HepG2 (cell line): ENCODE measurements around the gene TOPORS. TPM values are rescaled to one million over a fixed set of nuclear protein-coding genes. Genes with fewer than 3 reads are reported as not detected.

ENCODE experiments used
- ATAC-seq: fragments of 200-7000 bp; cut with Tn5 transposase; 3 replicates; pipeline ENCODE4 v1.9.1; 2020; ENCODE audit warnings: mild to moderate bottlenecking, moderate library complexity
- BruUV-seq: library from RNA; stranded (reverse); fragments of 400-500 nt; replicated peaks from 2 replicates; lab custom pipeline; 2021; lab: Mats Ljungman, UMichigan
- CTCF ChIA-PET: fragments of 300-600 bp; formaldehyde crosslinking; extraction: SDS; loops from one replicate; lab custom pipeline; 2021; ENCODE audit warnings: low total read pairs, inconsistent platforms, low intra/inter-chr PET ratio; lab: Yijun Ruan, JAX
- POLR2A ChIA-PET: fragments of 350-600 bp; sonication (Branson Sonifier 250); formaldehyde crosslinking; loops from one replicate; lab custom pipeline; 2020; ENCODE audit warnings: antibody characterized with exemption, inconsistent platforms; lab: Yijun Ruan, JAX
- DNase-seq: peaks from one replicate; pipeline ENCODE4 v3.0.0-alpha.2; 2015; ENCODE audit warnings: low spot score
- FAIRE-seq: peaks from 3 replicates; lab custom pipeline; 2011; peaks lifted over from hg19 to GRCh38; lab: Jason Lieb, UNC
- H2AFZ ChIP-seq: one replicate; pipeline ENCODE4 v1.6.1; 2011; ENCODE audit warnings: low read length, inconsistent platforms
- H3K27ac ChIP-seq: fragments of 300-600 bp; 3 replicates; pipeline ENCODE4 v1.8.0; 2011; ENCODE audit warnings: mixed run types, mild to moderate bottlenecking, mixed read lengths, low read length, inconsistent platforms; ENCODE audit not compliant: insufficient read depth; ENCODE audit errors: extremely low read length
- H3K27me3 ChIP-seq, 2 experiments: fragments of 200-600 bp in 1 of 2; 2 replicates in 1 of 2; 3 replicates in 1 of 2; pipeline versions ENCODE4 v1.6.0 to v1.8.0; 2011; ENCODE audit warnings: low read length in 2 of 2, mild to moderate bottlenecking in 2 of 2, moderate library complexity in 2 of 2, inconsistent platforms in 1 of 2; ENCODE audit not compliant: insufficient read depth in 2 of 2, control insufficient read depth in 1 of 2
- H3K36me3 ChIP-seq, 2 experiments: fragments of 200-600 bp in 1 of 2; replicated peaks in 1 of 2; 2 replicates in 1 of 2; 3 replicates in 1 of 2; pipeline versions ENCODE4 v1.5.1 to v1.8.0; 2011; ENCODE audit warnings: low read length in 2 of 2, inconsistent platforms in 1 of 2; ENCODE audit not compliant: insufficient read depth in 2 of 2, control insufficient read depth in 1 of 2
- H3K4me1 ChIP-seq: 2 replicates; pipeline ENCODE4 v1.5.1; 2012; ENCODE audit warnings: low read length, inconsistent platforms; ENCODE audit not compliant: insufficient read depth
- H3K4me2 ChIP-seq: 2 replicates; pipeline ENCODE4 v1.6.0; 2011; ENCODE audit warnings: low read depth, low read length, inconsistent platforms
- H3K4me3 ChIP-seq, 3 experiments: fragments of 200-600 bp in 1 of 3; sonication (generic), shearing (Covaris generic) in 1 of 3; replicated peaks in 1 of 3; 2 replicates each; pipeline ENCODE4 v1.5.1; 2011 to 2016; ENCODE audit warnings: low read length in 3 of 3, inconsistent platforms in 2 of 3, low read depth in 2 of 3, mild to moderate bottlenecking in 2 of 3, control low read depth in 1 of 3, mixed read lengths in 1 of 3; ENCODE audit not compliant: insufficient read depth in 1 of 3
- H3K79me2 ChIP-seq: one replicate; pipeline ENCODE4 v1.6.1; 2011; ENCODE audit warnings: low read length, inconsistent platforms; ENCODE audit not compliant: insufficient read depth
- H3K9ac ChIP-seq: 2 replicates; pipeline ENCODE4 v1.6.0; 2011; ENCODE audit warnings: mild to moderate bottlenecking, low read depth, low read length, inconsistent platforms; ENCODE audit not compliant: insufficient read depth
- H3K9me3 ChIP-seq: 2 replicates; pipeline ENCODE4 v1.5.1; 2012; ENCODE audit warnings: mild to moderate bottlenecking, low read length
- H4K20me1 ChIP-seq: 2 replicates; pipeline ENCODE4 v1.6.0; 2011; ENCODE audit warnings: inconsistent platforms, mild to moderate bottlenecking, low read length, moderate library complexity; ENCODE audit not compliant: insufficient read depth
- CCAR2 ChIP-seq: fragments of 200-400 bp; formaldehyde crosslinking; optimal IDR thresholded peaks from 2 replicates; pipeline ENCODE3; 2018; ENCODE audit warnings: low read depth, mild to moderate bottlenecking, low read length, moderate library complexity
- FOXM1 ChIP-seq: sonication (generic); formaldehyde crosslinking; IDR thresholded peaks from 2 replicates; pipeline ENCODE4 v1.5.0; 2020; ENCODE audit warnings: missing genetic modification reagents
- MTA3 ChIP-seq: sonication (generic); formaldehyde crosslinking; IDR thresholded peaks from 2 replicates; pipeline ENCODE4 v1.4.0; 2020; ENCODE audit warnings: missing genetic modification reagents
- NBN ChIP-seq: fragments of 450-650 bp; conservative IDR thresholded peaks from 2 replicates; pipeline ENCODE4 v1.6.1; 2017
- PHF21A ChIP-seq: sonication (generic); formaldehyde crosslinking; IDR thresholded peaks from 2 replicates; pipeline ENCODE4 v1.5.0; 2020; ENCODE audit warnings: mild to moderate bottlenecking, missing genetic modification reagents
- SMC3 ChIP-seq: IDR thresholded peaks from 2 replicates; pipeline ENCODE4 v1.6.1; 2011; ENCODE audit warnings: low read length, improper control_type of control experiment
- STAG1 ChIP-seq: sonication (generic); formaldehyde crosslinking; IDR thresholded peaks from 2 replicates; pipeline ENCODE4 v1.4.0; 2020; ENCODE audit warnings: missing genetic modification reagents
- WGBS: methylation state at CpG from one replicate; pipeline ENCODE4 v1.1.6; 2017; ENCODE audit warnings: low lambda C conversion rate; 5-methylcytosine and 5-hydroxymethylcytosine counted together
- in situ Hi-C: cut with HindIII; loops from 2 replicates; pipeline ENCODE4 v1.10.0; 2017; ENCODE audit warnings: low pct_unique_long_range_greater_than_20kb; ENCODE audit not compliant: extremely low pct_ligation_motif_present
- intact Hi-C: fragments of 100-400 bp; cut with micrococcal nuclease; formaldehyde crosslinking; loops from one replicate; pipeline ENCODE4 v1.10.0; 2022; ENCODE audit not compliant: unreplicated experiment
- polyA plus RNA-seq, 8 experiments: library from polyadenylated mRNA; depleted of rRNA in 3 of 8; stranded (reverse) in 7 of 8; unstranded in 1 of 8; fragments of >200 nt; fragmentation: Illumina TruSeq in 4 of 8; extraction: Trizol in 4 of 8; gene quantifications; 2 replicates each; pipeline versions ENCODE4 v1.2.1 to v1.2.3, GENCODE V29; 2011 to 2016; ENCODE audit warnings: low read depth in 4 of 8, missing spikeins in 1 of 8, mixed read lengths in 1 of 8; ENCODE audit not compliant: insufficient read depth in 1 of 8
- total RNA-seq, 5 experiments: library from RNA; depleted of rRNA; stranded (reverse); fragments of >200 nt; fragmentation: Illumina TruSeq; extraction: Trizol; gene quantifications; 2 replicates each; pipeline ENCODE4 v1.2.3, GENCODE V29; 2016; ENCODE audit warnings: low read depth in 1 of 5
- TF ChIP-seq, protein P1 (sequence below): sonication (generic); formaldehyde crosslinking; IDR thresholded peaks from 2 replicates; pipeline ENCODE4 v1.5.0; 2020; ENCODE audit warnings: missing genetic modification reagents, mild to moderate bottlenecking, borderline replicate concordance
- TF ChIP-seq, protein P2 (sequence below): sonication (generic); formaldehyde crosslinking; IDR thresholded peaks from 2 replicates; pipeline ENCODE4 v1.5.0; 2020; ENCODE audit warnings: mild to moderate bottlenecking, missing genetic modification reagents, moderate library complexity

The TOPORS gene
- total and polyA plus RNA-seq, 2 of the 13 experiments (the other 11 are each of a cell fraction or from before 2014, with no cell fraction given), result 6.8 to 19.6 TPM

DNA sequence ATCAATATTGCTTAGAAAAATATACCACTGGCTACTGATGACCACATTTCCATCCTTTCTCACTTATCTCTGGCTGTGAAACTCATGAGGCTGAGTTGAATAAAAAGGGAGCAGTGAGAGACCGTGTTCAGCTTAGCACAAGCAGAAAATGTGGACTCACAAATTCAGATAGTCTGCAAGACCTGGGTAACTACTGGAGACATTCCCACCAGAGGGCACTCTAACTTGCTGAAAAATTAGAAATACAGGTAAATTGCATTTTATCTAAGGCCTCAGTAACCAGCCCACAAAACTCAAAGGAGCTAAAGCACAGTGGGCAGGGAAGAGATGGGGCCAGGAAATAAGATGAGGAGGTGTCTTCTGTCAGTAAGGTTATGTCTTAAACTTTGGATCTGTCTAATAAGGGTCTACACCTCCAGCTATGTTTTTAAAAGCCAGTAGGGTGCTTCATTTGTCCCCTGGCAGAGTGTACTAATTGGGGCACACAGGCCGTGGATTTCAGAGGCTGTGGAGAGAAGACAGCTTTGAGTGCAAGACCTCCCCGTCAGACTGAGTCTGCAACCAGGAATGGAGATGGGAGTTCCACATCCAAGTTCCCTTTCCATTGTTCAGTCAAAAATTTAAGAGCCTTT, 29.2 kb upstream of the TOPORS start:
- Histone ChIP-seq H3K9ac (no peak overlapping the region), H4K20me1 (no peaks in the 10 kb centered on the region), H3K36me3 (no peaks in the 10 kb centered on the region), H3K4me1 (peaks cover 18% of the 10 kb centered on the region), H3K4me3 (no peak overlapping the region), H3K27me3 (no peaks in the 10 kb centered on the region), H3K27ac (no peak overlapping the region), H3K4me2 (no peak overlapping the region), H3K9me3 (no peaks in the 10 kb centered on the region), H2AFZ (no peak overlapping the region), H3K79me2 (no peaks in the 10 kb centered on the region)
- intact Hi-C loops (loop anchor here (1.0 kb wide), 1 partner anchor 387 kb away; no protein-coding TSS in a partner anchor), in situ Hi-C loops (loop anchor here (5.0 kb wide), 1 partner anchor 386 kb away; no protein-coding TSS in a partner anchor)
- DNase-seq (peak; percentile 61), FAIRE-seq (peak; percentile 55), ATAC-seq (peak; percentile 90)
- TF ChIP-seq PHF21A (no peak), MTA3 (CRISPR knock-in tag) (no peak), CCAR2 (no peak), STAG1 (CRISPR knock-in tag) (peak; percentile 56), NBN (no peak), FOXM1 (CRISPR knock-in tag) (no peak), SMC3 (peak; percentile 71)
- TF ChIP-seq, protein P1, sequence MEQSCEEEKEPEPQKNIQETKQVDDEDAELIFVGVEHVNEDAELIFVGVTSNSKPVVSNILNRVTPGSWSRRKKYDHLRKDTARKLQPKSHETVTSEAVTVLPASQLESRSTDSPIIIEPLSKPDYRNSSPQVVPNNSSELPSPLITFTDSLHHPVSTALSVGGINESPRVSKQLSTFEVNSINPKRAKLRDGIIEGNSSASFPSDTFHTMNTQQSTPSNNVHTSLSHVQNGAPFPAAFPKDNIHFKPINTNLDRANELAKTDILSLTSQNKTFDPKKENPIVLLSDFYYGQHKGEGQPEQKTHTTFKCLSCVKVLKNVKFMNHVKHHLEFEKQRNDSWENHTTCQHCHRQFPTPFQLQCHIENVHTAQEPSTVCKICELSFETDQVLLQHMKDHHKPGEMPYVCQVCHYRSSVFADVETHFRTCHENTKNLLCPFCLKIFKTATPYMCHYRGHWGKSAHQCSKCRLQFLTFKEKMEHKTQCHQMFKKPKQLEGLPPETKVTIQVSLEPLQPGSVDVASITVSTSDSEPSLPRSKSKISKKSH (CRISPR knock-in tag), result no peak
- TF ChIP-seq, protein P2, sequence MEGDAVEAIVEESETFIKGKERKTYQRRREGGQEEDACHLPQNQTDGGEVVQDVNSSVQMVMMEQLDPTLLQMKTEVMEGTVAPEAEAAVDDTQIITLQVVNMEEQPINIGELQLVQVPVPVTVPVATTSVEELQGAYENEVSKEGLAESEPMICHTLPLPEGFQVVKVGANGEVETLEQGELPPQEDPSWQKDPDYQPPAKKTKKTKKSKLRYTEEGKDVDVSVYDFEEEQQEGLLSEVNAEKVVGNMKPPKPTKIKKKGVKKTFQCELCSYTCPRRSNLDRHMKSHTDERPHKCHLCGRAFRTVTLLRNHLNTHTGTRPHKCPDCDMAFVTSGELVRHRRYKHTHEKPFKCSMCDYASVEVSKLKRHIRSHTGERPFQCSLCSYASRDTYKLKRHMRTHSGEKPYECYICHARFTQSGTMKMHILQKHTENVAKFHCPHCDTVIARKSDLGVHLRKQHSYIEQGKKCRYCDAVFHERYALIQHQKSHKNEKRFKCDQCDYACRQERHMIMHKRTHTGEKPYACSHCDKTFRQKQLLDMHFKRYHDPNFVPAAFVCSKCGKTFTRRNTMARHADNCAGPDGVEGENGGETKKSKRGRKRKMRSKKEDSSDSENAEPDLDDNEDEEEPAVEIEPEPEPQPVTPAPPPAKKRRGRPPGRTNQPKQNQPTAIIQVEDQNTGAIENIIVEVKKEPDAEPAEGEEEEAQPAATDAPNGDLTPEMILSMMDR (CRISPR knock-in tag), result peak; percentile 74
- ChIA-PET POLR2A (interaction anchor here (0.9 kb wide), 1 partner anchor 202 kb away, joined by 4 read pairs; no protein-coding TSS in a partner anchor), CTCF (interaction anchor here (2.3 to 4.9 kb wide), 2 partner anchors 202 to 386 kb away, joined by 34 to 115 read pairs; no protein-coding TSS in a partner anchor)
- BruUV-seq, result no TSS peak
- WGBS, result 2% methylated on average over 3 of the region's 3 CpGs
